A549 (cell line): Measurements from ENCODE around the gene ADAMTSL3.

Source experiments
- ATOH8 ChIP-seq: fragments of 250-450 bp; sonication (Bioruptor Pico); IDR thresholded peaks from 2 replicates; pipeline ENCODE4 v1.5.0; 2020; ENCODE audit warnings: low read depth, mild to moderate bottlenecking, moderate library complexity
- CEBPB ChIP-seq, 2 experiments: fragments of >200 bp in 1 of 2; sonication (Bioruptor Twin) in 1 of 2; formaldehyde crosslinking in 1 of 2; IDR thresholded peaks; 2 replicates each; pipeline ENCODE4 v1.6.1; 2012 to 2016
- CTCF ChIP-seq: fragments of >200 bp; sonication (Bioruptor Twin); formaldehyde crosslinking; IDR thresholded peaks from 3 replicates; pipeline ENCODE4 v1.5.1; 2016
- EP300 ChIP-seq, 2 experiments: fragments of >200 bp; sonication (Bioruptor Twin); formaldehyde crosslinking; IDR thresholded peaks; 2 replicates in 1 of 2; 3 replicates in 1 of 2; pipeline ENCODE4 v1.6.1; 2016 to 2017
- HDAC2 ChIP-seq: fragments of 200-600 bp; sonication (generic); IDR thresholded peaks from 2 replicates; pipeline ENCODE4 v1.6.1; 2016
- HMGXB4 ChIP-seq: fragments of 250-450 bp; sonication (Bioruptor Pico); IDR thresholded peaks from 2 replicates; pipeline ENCODE4 v1.5.0; 2021; ENCODE audit warnings: mild to moderate bottlenecking, moderate library complexity, borderline replicate concordance
- KDM1A ChIP-seq: fragments of 200-600 bp; sonication (generic); IDR thresholded peaks from 2 replicates; pipeline ENCODE4 v1.6.1; 2016; ENCODE audit warnings: low read depth, mild to moderate bottlenecking
- MAFK ChIP-seq: fragments of 450-650 bp; IDR thresholded peaks from 2 replicates; pipeline ENCODE4 v1.6.1; 2014; ENCODE audit not compliant: partially characterized antibody
- POLR2A ChIP-seq: IDR thresholded peaks from 2 replicates; pipeline ENCODE4 v1.6.1; 2012; ENCODE audit warnings: mild to moderate bottlenecking, low read length
- POLR2AphosphoS2 ChIP-seq: conservative IDR thresholded peaks from 2 replicates; pipeline ENCODE4 v1.6.1; 2012; ENCODE audit warnings: low read length, improper control_type of control experiment, inconsistent platforms
- RAD21 ChIP-seq, 2 experiments: fragments of >200 bp in 1 of 2; sonication (Bioruptor Twin) in 1 of 2; formaldehyde crosslinking in 1 of 2; IDR thresholded peaks in 1 of 2; conservative IDR thresholded peaks in 1 of 2; 2 replicates in 1 of 2; 3 replicates in 1 of 2; pipeline ENCODE4 v1.6.1; 2012 to 2018; ENCODE audit warnings: inconsistent platforms in 1 of 2
- ZC3H11A ChIP-seq: fragments of 450-650 bp; IDR thresholded peaks from 2 replicates; pipeline ENCODE4 v1.6.1; 2014; ENCODE audit warnings: antibody characterized with exemption, mild to moderate bottlenecking

GRCh38 chr15:83815506-83815905 is 161.6 kb downstream of the ADAMTSL3 start:
- TF ChIP-seq HMGXB4 (no peak), CTCF (no peak), POLR2A (no peak), EP300 (IDR thresholded peaks at IDR 0.05) (no peak), CEBPB (IDR thresholded peaks at IDR 0.05) (no peak), KDM1A (no peak), ATOH8 (CRISPR knock-in tag) (no peak), MAFK (no peak), HDAC2 (no peak), ZC3H11A (no peak), POLR2AphosphoS2 (no peak), RAD21 (conservative IDR thresholded peaks at IDR 0.05 in 1 of 2, IDR thresholded peaks at IDR 0.05 in 1 of 2) (no peak)
